Loucy (cell line): ENCODE results near the gene APOBEC3B.

Experiments
- H2AFZ ChIP-seq: fragments of 200-600 bp; sonication (generic); 2 replicates; pipeline ENCODE4 v1.6.0; 2016; ENCODE audit warnings: antibody characterized with exemption, mild to moderate bottlenecking, low read length, moderate library complexity
- H3F3A ChIP-seq: fragments of 200-600 bp; 2 replicates; pipeline ENCODE4 v1.6.0; 2016; ENCODE audit warnings: antibody characterized with exemption, low read depth, mild to moderate bottlenecking
- H3K27me3 ChIP-seq: fragments of 200-600 bp; sonication (generic); 2 replicates; pipeline ENCODE4 v1.6.1; 2014; ENCODE audit warnings: low read length, mild to moderate bottlenecking; ENCODE audit not compliant: insufficient read depth, poor library complexity, severe bottlenecking
- H3K36me3 ChIP-seq: fragments of 200-600 bp; sonication (generic); 2 replicates; pipeline ENCODE4 v1.6.1; 2016; ENCODE audit warnings: low read length; ENCODE audit not compliant: insufficient read depth
- H3K4me1 ChIP-seq: fragments of 200-600 bp; sonication (generic); 2 replicates; pipeline ENCODE4 v1.5.1; 2014; ENCODE audit warnings: low read length, mild to moderate bottlenecking; ENCODE audit not compliant: insufficient read depth, poor library complexity, severe bottlenecking
- H3K4me2 ChIP-seq: fragments of 200-600 bp; sonication (generic); 2 replicates; pipeline ENCODE4 v1.6.0; 2014; ENCODE audit warnings: antibody characterized with exemption, low read length, low read depth, mild to moderate bottlenecking; ENCODE audit not compliant: poor library complexity, severe bottlenecking
- H3K4me3 ChIP-seq: fragments of 200-600 bp; sonication (generic); 2 replicates; pipeline ENCODE4 v1.5.1; 2014; ENCODE audit warnings: low read length, mild to moderate bottlenecking, mixed read lengths; ENCODE audit not compliant: poor library complexity, severe bottlenecking
- H3K79me2 ChIP-seq: fragments of 200-600 bp; sonication (generic); 2 replicates; pipeline ENCODE4 v1.6.1; 2014; ENCODE audit warnings: low read length; ENCODE audit not compliant: insufficient read depth
- H3K9ac ChIP-seq: fragments of 200-600 bp; sonication (generic); 2 replicates; pipeline ENCODE4 v1.6.0; 2014; ENCODE audit warnings: mild to moderate bottlenecking, low read depth, low read length, moderate library complexity; ENCODE audit not compliant: poor library complexity, severe bottlenecking
- H3K9me2 ChIP-seq: fragments of 200-600 bp; sonication (generic); replicated peaks from 2 replicates; pipeline ENCODE4 v1.6.1; 2016; ENCODE audit warnings: low read depth, low read length, mixed read lengths
- H3K9me3 ChIP-seq: fragments of 200-600 bp; sonication (generic); 2 replicates; pipeline ENCODE4 v1.6.1; 2014; ENCODE audit warnings: mild to moderate bottlenecking, antibody characterized with exemption, low read length, low read depth; ENCODE audit not compliant: insufficient read depth
- H4K20me1 ChIP-seq: fragments of 200-600 bp; sonication (generic); 2 replicates; pipeline ENCODE4 v1.6.0; 2014; ENCODE audit warnings: antibody characterized with exemption, low read length, mild to moderate bottlenecking; ENCODE audit not compliant: insufficient read depth, poor library complexity, severe bottlenecking
- EZH2phosphoT487 ChIP-seq: fragments of 200-600 bp; IDR thresholded peaks from 2 replicates; pipeline ENCODE4 v1.6.1; 2018; ENCODE audit warnings: antibody characterized with exemption, mild to moderate bottlenecking, moderate library complexity, borderline replicate concordance
- TF ChIP-seq, protein P1 (sequence below): fragments of 200-600 bp; sonication (generic); conservative IDR thresholded peaks from 2 replicates; pipeline ENCODE4 v1.5.1; 2014; ENCODE audit warnings: mild to moderate bottlenecking, antibody characterized with exemption, low read length

The APOBEC3B gene

DNA sequence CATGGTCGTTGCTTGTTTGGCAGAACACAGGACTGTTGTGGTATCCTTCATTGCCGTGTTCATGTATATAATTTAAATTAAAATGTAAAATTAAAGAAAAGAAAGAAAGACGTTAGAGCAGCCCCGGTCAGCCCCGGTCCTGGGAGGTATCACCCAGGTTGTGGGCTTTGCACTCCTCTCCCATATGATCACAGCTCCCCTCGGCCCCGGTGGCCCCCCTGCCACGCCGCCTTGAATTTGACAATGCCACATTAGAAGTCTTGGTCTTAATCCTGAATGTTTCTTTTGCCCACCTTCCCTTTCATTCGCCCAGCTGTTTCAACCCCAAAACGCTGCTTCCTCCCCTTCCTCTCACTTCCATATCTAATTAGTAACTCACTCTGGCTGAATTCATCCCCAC is 13.3 kb upstream of the APOBEC3B start:
- TF ChIP-seq, protein P1, sequence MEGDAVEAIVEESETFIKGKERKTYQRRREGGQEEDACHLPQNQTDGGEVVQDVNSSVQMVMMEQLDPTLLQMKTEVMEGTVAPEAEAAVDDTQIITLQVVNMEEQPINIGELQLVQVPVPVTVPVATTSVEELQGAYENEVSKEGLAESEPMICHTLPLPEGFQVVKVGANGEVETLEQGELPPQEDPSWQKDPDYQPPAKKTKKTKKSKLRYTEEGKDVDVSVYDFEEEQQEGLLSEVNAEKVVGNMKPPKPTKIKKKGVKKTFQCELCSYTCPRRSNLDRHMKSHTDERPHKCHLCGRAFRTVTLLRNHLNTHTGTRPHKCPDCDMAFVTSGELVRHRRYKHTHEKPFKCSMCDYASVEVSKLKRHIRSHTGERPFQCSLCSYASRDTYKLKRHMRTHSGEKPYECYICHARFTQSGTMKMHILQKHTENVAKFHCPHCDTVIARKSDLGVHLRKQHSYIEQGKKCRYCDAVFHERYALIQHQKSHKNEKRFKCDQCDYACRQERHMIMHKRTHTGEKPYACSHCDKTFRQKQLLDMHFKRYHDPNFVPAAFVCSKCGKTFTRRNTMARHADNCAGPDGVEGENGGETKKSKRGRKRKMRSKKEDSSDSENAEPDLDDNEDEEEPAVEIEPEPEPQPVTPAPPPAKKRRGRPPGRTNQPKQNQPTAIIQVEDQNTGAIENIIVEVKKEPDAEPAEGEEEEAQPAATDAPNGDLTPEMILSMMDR = no peak
- no peak for TF ChIP-seq EZH2phosphoT487
- Histone ChIP-seq H3F3A (no peaks in the 10 kb centered on the region), H3K36me3 (no peaks in the 10 kb centered on the region), H2AFZ (no peak overlapping the region), H3K4me3 (no peak overlapping the region), H4K20me1 (no peaks in the 10 kb centered on the region), H3K4me1 (no peaks in the 10 kb centered on the region), H3K27me3 (no peaks in the 10 kb centered on the region), H3K79me2 (no peaks in the 10 kb centered on the region), H3K4me2 (no peak overlapping the region), H3K9ac (no peak overlapping the region), H3K9me3 (no peaks in the 10 kb centered on the region), H3K9me2 (no peaks in the 10 kb centered on the region)

DNA sequence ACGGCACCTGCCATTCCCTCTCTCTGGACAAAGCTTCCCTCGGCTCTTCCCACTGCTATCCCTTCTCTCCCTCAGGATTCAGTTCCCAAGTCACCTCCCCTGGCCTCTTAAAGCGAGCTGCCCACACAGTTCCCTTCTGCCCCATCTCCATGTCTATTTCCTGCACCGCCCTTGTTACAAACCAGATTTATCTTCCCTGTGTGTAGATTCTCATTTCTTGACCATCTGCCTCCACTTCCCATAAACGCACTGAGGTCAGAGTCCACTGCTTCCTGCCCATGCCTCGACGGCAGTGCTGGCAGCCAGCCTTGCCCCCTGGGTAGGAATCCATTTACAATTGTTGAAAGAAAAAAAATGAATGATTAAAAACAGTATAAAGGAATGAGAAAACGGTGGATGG is 11.6 kb upstream of the APOBEC3B start:
- Histone ChIP-seq H3K36me3 (no peaks in the 10 kb centered on the region), H3K27me3 (no peaks in the 10 kb centered on the region), H3K79me2 (no peaks in the 10 kb centered on the region), H3K4me1 (no peaks in the 10 kb centered on the region), H3K9me3 (no peaks in the 10 kb centered on the region), H3F3A (no peaks in the 10 kb centered on the region), H3K9ac (no peak overlapping the region), H3K4me3 (no peak overlapping the region), H4K20me1 (no peaks in the 10 kb centered on the region), H2AFZ (no peak overlapping the region), H3K4me2 (no peak overlapping the region), H3K9me2 (no peaks in the 10 kb centered on the region)
- TF ChIP-seq, protein P1 = no peak
- no peak for TF ChIP-seq EZH2phosphoT487

DNA sequence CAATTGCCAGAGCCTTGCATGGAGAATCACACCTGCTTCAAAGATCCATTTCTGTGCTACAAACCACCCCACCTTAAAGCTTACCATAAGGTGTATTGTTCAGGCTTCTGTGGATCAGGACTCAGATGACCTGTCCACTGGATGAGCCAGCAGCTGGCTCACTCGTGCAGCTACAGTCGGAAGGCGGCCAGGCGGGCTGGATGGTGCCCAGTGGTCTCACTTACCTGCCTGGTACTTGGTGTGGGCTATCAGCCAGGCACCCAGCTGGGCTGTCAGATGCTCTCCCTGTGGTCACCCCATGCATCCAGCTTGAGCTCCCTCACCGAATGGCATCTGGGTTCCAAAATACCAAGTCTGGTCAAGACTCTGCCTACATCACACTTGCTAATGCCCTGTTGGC is 10.9 kb upstream of the APOBEC3B start:
- Histone ChIP-seq H3K27me3 (no peaks in the 10 kb centered on the region), H3K79me2 (no peaks in the 10 kb centered on the region), H3K4me2 (no peak overlapping the region), H3F3A (no peaks in the 10 kb centered on the region), H3K4me3 (no peak overlapping the region), H3K4me1 (no peaks in the 10 kb centered on the region), H3K9ac (no peak overlapping the region), H2AFZ (no peak overlapping the region), H4K20me1 (no peaks in the 10 kb centered on the region), H3K9me2 (no peaks in the 10 kb centered on the region), H3K36me3 (no peaks in the 10 kb centered on the region), H3K9me3 (no peaks in the 10 kb centered on the region)
- TF ChIP-seq, protein P1 = no peak
- no peak for TF ChIP-seq EZH2phosphoT487
